SK-MEL-5 (cell line): ENCODE results near the gene NRG3. TPM values are rescaled to one million over a fixed set of nuclear protein-coding genes. Genes with fewer than 3 reads are reported as not detected.
"Not testable (repeated sequence)": the region's sequence is repeated elsewhere in the genome, so short reads cannot be mapped to it uniquely, and the experiment has no call there.

Source experiments
- DNase-seq: peaks from one replicate; pipeline ENCODE4 v3.0.0-alpha.2; 2016; ENCODE audit warnings: low read depth, low spot score
- in situ Hi-C: cut with HindIII; loops from 2 replicates; pipeline ENCODE4 v1.10.0; 2016; ENCODE audit warnings: low sequenced_read_pairs, high pct_unique_total_duplicates, low pct_unique_long_range_greater_than_20kb
- total RNA-seq: library from RNA; depleted of rRNA; stranded (reverse); fragments of >200 nt; shearing (Covaris generic); gene quantifications from 2 replicates; pipeline ENCODE4 v1.2.3, GENCODE V29; 2014

Gene NRG3
- total RNA-seq, 1 experiment from 2014 or later: 4.6 TPM

DNA sequence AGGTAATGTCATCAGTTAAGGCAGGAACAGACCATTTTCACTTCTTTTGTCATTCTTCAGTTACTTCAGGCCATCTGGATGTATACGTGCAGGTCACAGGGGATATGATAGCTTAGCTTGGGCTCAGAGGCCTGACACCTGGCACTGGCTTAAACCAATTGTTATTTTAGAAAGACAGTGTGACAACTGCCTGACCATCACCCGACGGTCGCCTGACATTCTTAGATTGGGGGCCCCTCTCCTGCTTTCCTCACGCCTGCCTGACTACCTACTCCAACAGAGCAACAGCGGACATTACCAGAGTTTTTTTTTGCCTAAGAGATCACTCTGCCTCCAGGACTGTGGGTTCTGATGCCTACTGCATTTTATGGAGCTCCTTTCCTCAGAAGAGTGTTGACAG lies 803.5 kb downstream of the NRG3 start:
- DNase-seq, in situ Hi-C loops: not testable (repeated sequence)

DNA sequence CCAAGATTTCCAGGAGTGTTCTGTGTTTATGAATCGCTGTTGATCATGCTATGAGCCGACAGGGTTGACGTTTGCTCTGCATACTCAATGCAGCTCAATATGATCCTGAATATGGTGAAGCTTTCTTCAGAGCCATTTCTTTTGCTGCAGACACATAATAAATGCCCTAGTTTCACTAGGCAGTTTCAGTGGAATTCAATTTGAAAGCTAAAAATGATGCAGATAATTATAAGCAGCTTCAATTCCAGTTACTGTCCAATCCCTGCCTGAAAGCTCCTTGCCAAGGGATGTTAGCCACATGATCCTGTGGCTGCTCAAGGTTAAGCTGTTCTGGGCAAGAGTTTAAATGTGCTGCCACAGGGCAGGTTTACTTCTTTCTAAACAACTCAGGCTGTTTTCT lies 805.6 kb downstream of the NRG3 start:
- in situ Hi-C loops: no loop called here

GRCh38 chr10:82683945-82684344 lies 809.0 kb downstream of the NRG3 start:
- in situ Hi-C loops: no loop called here
- no peak for DNase-seq

More for the DNA sequence above, 805.6 kb downstream of the NRG3 start:
- no peak for DNase-seq

DNA sequence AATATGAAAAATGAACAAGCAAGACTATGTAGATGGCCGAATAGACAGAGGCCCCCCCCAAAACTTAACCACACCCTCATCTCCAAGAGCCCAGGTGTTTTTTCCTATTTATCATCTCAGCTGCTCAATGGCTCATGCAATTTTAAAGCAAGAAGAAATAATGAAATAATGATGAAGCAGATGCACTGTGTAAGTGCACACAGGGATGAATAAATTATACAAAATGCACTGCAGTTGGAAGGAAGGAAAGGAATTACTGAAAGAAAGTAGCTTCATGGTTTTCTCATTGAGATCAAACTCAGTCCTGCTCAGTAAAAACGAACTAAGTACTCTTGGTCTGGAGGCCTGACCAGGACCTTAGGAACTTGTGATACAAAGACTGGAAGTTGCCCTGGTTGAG lies 810.1 kb downstream of the NRG3 start:
- in situ Hi-C loops: no loop called here
- no peak for DNase-seq

DNA sequence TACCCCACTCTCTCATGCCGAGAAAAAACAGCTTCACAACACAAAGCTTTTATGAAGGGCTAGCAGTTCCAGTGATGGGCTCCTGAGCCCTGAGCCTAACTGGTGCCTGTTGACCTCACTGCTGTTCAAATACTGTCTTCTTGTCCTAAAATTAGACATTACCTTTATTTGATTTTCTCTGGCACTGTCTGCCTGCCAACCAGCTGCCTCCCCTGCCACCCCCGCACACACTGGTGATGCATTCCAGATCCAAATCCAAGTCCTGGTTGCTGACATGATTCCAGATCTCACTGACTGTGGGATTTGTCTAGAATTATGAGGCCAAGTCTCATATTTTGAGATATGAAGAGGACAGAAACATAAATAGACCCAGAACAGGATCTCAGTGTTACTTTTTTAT lies 816.2 kb downstream of the NRG3 start:
- DNase-seq: no peak
- in situ Hi-C loops: no loop called here

GRCh38 chr10:82692458-82692857 lies 817.5 kb downstream of the NRG3 start:
- in situ Hi-C loops: no loop called here

GRCh38 chr10:82721831-82722230 lies 846.8 kb downstream of the NRG3 start:
- in situ Hi-C loops: no loop called here

More at GRCh38 chr10:82692458-82692857, 817.5 kb downstream of the NRG3 start:
- DNase-seq: no peak

GRCh38 chr10:82722273-82722672 lies 847.3 kb downstream of the NRG3 start:
- in situ Hi-C loops: no loop called here
- DNase-seq: no peak

More at GRCh38 chr10:82721831-82722230, 846.8 kb downstream of the NRG3 start:
- DNase-seq: no peak

- in situ Hi-C loops: no loop called here
- no peak for DNase-seq
Measured at GRCh38 chr10:82736305-82736704, 861.3 kb downstream of the NRG3 start.

DNA sequence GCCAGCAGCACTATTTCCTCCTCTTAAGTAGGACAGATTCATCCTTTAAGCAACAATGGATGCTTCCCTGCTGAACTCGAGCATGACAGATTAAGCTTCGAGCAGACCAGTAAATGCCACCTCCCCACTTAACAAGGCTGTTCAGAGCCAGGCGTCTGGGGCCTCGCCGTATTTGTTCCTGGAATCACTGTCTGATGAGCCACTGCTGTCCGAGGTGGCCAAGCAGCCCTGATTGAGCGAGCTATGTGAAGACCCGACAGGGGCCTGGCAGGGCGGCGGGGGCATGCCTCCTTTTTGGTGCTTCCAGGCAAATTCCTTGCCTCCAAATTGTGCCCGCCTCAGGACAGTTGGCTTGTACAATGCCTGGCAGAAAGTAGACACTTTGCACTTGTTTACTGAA lies 862.6 kb downstream of the NRG3 start:
- in situ Hi-C loops: no loop called here
- DNase-seq: no peak

- no peak for DNase-seq
Measured at GRCh38 chr10:82738592-82738991, 863.6 kb downstream of the NRG3 start.

GRCh38 chr10:82742478-82742877 lies 867.5 kb downstream of the NRG3 start:
- in situ Hi-C loops: no loop called here
- peak; percentile 37 for DNase-seq

More at GRCh38 chr10:82738592-82738991, 863.6 kb downstream of the NRG3 start:
- in situ Hi-C loops: no loop called here

- in situ Hi-C loops: no loop called here
- DNase-seq: no peak
Measured at GRCh38 chr10:82742898-82743297, 867.9 kb downstream of the NRG3 start.

GRCh38 chr10:82750538-82750937 lies 875.5 kb downstream of the NRG3 start:
- DNase-seq: no peak
- in situ Hi-C loops: no loop called here

DNA sequence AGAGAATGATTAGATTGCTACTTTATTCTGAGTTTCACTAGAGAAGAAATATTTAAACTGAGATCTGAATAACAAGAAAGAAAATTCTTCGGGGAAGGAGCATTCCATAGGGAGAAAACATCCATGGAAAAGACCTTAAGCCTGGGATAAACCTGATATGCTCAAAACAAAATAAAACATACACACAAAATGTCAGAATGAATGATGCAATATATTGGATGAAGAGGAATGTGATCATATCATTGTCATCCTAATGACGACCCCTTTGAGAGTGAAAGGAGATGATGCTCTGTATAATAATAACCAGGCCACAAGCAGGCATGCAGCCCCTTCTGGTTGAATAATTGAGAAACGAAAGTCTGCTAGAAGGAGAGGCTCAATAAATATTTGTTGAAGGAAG lies 882.4 kb downstream of the NRG3 start:
- no peak for DNase-seq
- in situ Hi-C loops: no loop called here

GRCh38 chr10:82757901-82758300 lies 882.9 kb downstream of the NRG3 start:
- in situ Hi-C loops: no loop called here

GRCh38 chr10:82759050-82759449 lies 884.1 kb downstream of the NRG3 start:
- DNase-seq: no peak
- in situ Hi-C loops: no loop called here

More at GRCh38 chr10:82757901-82758300, 882.9 kb downstream of the NRG3 start:
- DNase-seq: no peak

DNA sequence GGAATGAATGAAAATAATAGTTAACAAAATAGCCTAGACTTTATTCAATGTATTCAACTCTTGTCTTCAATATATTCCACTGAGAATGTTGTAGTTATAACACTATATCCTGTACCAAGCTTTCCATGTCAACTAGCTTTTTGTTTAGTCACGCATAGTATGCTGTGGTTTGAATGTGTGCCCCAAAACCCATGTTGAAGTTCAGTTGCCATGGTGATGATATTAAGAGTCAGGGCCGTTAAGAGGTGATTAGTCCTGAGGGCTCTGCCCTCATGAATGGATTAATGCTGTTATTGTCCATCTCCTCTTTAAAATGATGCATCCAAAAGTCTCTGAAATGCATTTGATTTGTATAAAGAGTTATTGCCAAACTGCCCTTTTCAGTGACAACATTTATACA lies 887.6 kb downstream of the NRG3 start:
- in situ Hi-C loops: no loop called here
- DNase-seq: peak; percentile 2

GRCh38 chr10:82768040-82768439 lies 893.0 kb downstream of the NRG3 start:
- DNase-seq: no peak
- in situ Hi-C loops: no loop called here

DNA sequence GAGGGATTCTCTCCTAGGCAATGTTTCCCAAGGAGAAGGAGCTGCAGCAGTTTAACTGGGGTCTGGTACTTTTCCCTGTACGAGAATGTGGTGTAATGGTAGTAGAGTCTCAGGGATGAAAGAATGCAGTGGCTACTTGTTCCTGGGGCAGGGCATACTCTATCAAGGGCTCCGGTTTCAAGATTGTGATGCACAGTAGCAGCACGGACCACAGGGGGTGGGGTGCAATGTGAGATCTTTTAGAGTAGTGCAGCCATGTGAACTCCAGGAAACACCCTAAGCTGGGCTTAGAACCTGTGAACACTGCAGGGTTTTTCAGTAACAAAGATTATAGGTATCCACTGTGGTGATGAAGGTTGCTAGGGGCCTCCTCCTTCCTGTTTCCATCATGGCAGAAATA lies 903.9 kb downstream of the NRG3 start:
- in situ Hi-C loops: no loop called here
- no peak for DNase-seq
